GM23338 (cell line): ENCODE measurements around the gene C15orf61. TPM values are rescaled to one million over a fixed set of nuclear protein-coding genes. Genes with fewer than 3 reads are reported as not detected.

Source experiments
- ATAC-seq: fragments of 200-7000 bp; cut with Tn5 transposase; 3 replicates; pipeline ENCODE4 v1.9.1; 2020
- DNase-seq: peaks from one replicate; pipeline ENCODE4 v3.0.0-alpha.2; 2015; ENCODE audit warnings: low spot score
- H2AFZ ChIP-seq: fragments of 200-600 bp; sonication (generic); 2 replicates; pipeline ENCODE4 v1.8.0; 2016; ENCODE audit warnings: antibody characterized with exemption, mild to moderate bottlenecking, moderate library complexity
- H3F3A ChIP-seq: fragments of 200-600 bp; sonication (generic); replicated peaks from 2 replicates; pipeline ENCODE4 v1.8.0; 2017; ENCODE audit warnings: antibody characterized with exemption, mixed run types, low read depth
- H3K27ac ChIP-seq: fragments of 200-600 bp; sonication (generic); 2 replicates; pipeline ENCODE4 v1.6.1; 2016; ENCODE audit warnings: low read depth
- H3K27me3 ChIP-seq: fragments of 200-600 bp; sonication (generic); 2 replicates; pipeline ENCODE4 v1.8.0; 2016; ENCODE audit warnings: mild to moderate bottlenecking, mixed run types, moderate library complexity; ENCODE audit not compliant: insufficient read depth
- H3K36me3 ChIP-seq: fragments of 200-600 bp; sonication (generic); 2 replicates; pipeline ENCODE4 v1.8.0; 2016; ENCODE audit warnings: mild to moderate bottlenecking; ENCODE audit not compliant: insufficient read depth
- H3K4me1 ChIP-seq: fragments of 200-600 bp; sonication (generic); 2 replicates; pipeline ENCODE4 v1.8.0; 2016; ENCODE audit warnings: mild to moderate bottlenecking, moderate library complexity; ENCODE audit not compliant: insufficient read depth
- H3K4me2 ChIP-seq: fragments of 200-600 bp; sonication (generic); 2 replicates; pipeline ENCODE4 v1.7.1; 2017; ENCODE audit warnings: mixed run types
- H3K4me3 ChIP-seq: fragments of 200-600 bp; sonication (generic); 2 replicates; pipeline ENCODE4 v1.6.1; 2016; ENCODE audit warnings: mixed run types
- H3K79me2 ChIP-seq: fragments of 200-600 bp; sonication (generic); replicated peaks from 2 replicates; pipeline ENCODE4 v1.8.0; 2017; ENCODE audit warnings: mild to moderate bottlenecking; ENCODE audit not compliant: insufficient read depth
- H3K9me2 ChIP-seq: fragments of 200-600 bp; sonication (generic); 2 replicates; pipeline ENCODE4 v1.8.0; 2017; ENCODE audit not compliant: insufficient read depth
- H4K20me1 ChIP-seq: fragments of 200-600 bp; sonication (generic); replicated peaks from 2 replicates; pipeline ENCODE4 v1.8.0; 2017; ENCODE audit warnings: mild to moderate bottlenecking; ENCODE audit not compliant: insufficient read depth
- H3K27ac Mint-ChIP-seq: 2 replicates; pipeline ENCODE4 v1.8.0; 2020; ENCODE audit warnings: inconsistent platforms, mild to moderate bottlenecking, moderate library complexity, mixed read lengths
- H3K27me3 Mint-ChIP-seq: 3 replicates; pipeline ENCODE4 v1.8.0; 2022; ENCODE audit warnings: low read depth, mild to moderate bottlenecking, moderate library complexity, mixed read lengths, inconsistent platforms; ENCODE audit not compliant: insufficient read depth, poor library complexity
- H3K36me3 Mint-ChIP-seq: 3 replicates; pipeline ENCODE4 v1.8.0; 2021; ENCODE audit warnings: low read depth, mild to moderate bottlenecking, inconsistent platforms, moderate library complexity, mixed read lengths
- H3K4me1 Mint-ChIP-seq: 3 replicates; pipeline ENCODE4 v1.8.0; 2020; ENCODE audit warnings: mild to moderate bottlenecking, inconsistent platforms, mixed read lengths
- H3K4me3 Mint-ChIP-seq: 3 replicates; pipeline ENCODE4 v1.8.0; 2021; ENCODE audit warnings: moderate library complexity, mild to moderate bottlenecking, inconsistent platforms, mixed read lengths
- H3K9me3 Mint-ChIP-seq: 3 replicates; pipeline ENCODE4 v1.8.0; 2020; ENCODE audit warnings: moderate library complexity, mild to moderate bottlenecking, inconsistent platforms, mixed read lengths
- CREB1 ChIP-seq: fragments of 250-450 bp; sonication (Bioruptor Pico); IDR thresholded peaks from 2 replicates; pipeline ENCODE4 v1.5.0; 2020; ENCODE audit warnings: low read depth, mild to moderate bottlenecking, moderate library complexity
- CTCF ChIP-seq, 2 experiments: fragments of 200-600 bp in 1 of 2; sonication (generic) in 1 of 2; conservative IDR thresholded peaks; 2 replicates each; pipeline versions ENCODE4 v1.5.1 to v1.6.1; 2016 to 2017; ENCODE audit warnings: antibody characterized with exemption in 2 of 2, low read depth in 2 of 2, mild to moderate bottlenecking in 2 of 2, moderate library complexity in 1 of 2
- EZH2 ChIP-seq: fragments of 200-600 bp; sonication (generic); IDR thresholded peaks from one replicate; pipeline ENCODE4 v1.8.0; 2017; ENCODE audit warnings: antibody characterized with exemption, mild to moderate bottlenecking, low read depth; ENCODE audit not compliant: unreplicated experiment
- EZH2phosphoT487 ChIP-seq: fragments of 200-600 bp; sonication (generic); IDR thresholded peaks from one replicate; pipeline ENCODE4 v1.8.1; 2018; ENCODE audit warnings: antibody characterized with exemption; ENCODE audit not compliant: unreplicated experiment
- JUNB ChIP-seq: IDR thresholded peaks from one replicate; pipeline ENCODE4 v1.6.1; 2016; ENCODE audit warnings: antibody characterized with exemption; ENCODE audit not compliant: unreplicated experiment
- NANOG ChIP-seq: IDR thresholded peaks from 2 replicates; pipeline ENCODE4 v1.6.1; 2016; ENCODE audit warnings: antibody characterized with exemption, borderline replicate concordance
- POLR2AphosphoS5 ChIP-seq: IDR thresholded peaks from 2 replicates; pipeline ENCODE4 v1.6.1; 2016; ENCODE audit warnings: antibody characterized with exemption, low read depth
- REST ChIP-seq: IDR thresholded peaks from one replicate; pipeline ENCODE4 v1.6.1; 2018; ENCODE audit warnings: antibody characterized with exemption; ENCODE audit not compliant: unreplicated experiment
- ZNF114 ChIP-seq: fragments of 250-450 bp; sonication (Bioruptor Pico); IDR thresholded peaks from 2 replicates; pipeline ENCODE4 v1.5.0; 2020; ENCODE audit warnings: mild to moderate bottlenecking, moderate library complexity
- ZNF331 ChIP-seq: fragments of 250-450 bp; sonication (Bioruptor Pico); IDR thresholded peaks from 2 replicates; pipeline ENCODE4 v1.5.0; 2020; ENCODE audit warnings: low read depth, mild to moderate bottlenecking, moderate library complexity
- ZNF462 ChIP-seq: fragments of 250-450 bp; sonication (Bioruptor Pico); IDR thresholded peaks from 2 replicates; pipeline ENCODE4 v1.5.0; 2020; ENCODE audit warnings: mild to moderate bottlenecking, moderate library complexity
- polyA plus RNA-seq: library from polyadenylated mRNA; unstranded; fragments of >200 nt; fragmentation: Nextera tagmentation; extraction: Ambion mirVana; gene quantifications from 2 replicates; pipeline ENCODE4 v1.2.1, GENCODE V29; 2016
- total RNA-seq: library from RNA; depleted of rRNA; stranded (reverse); fragments of >200 nt; shearing (Covaris generic); gene quantifications from 2 replicates; pipeline ENCODE4 v1.2.3, GENCODE V29; 2014
- TF ChIP-seq, protein P1 (sequence below): IDR thresholded peaks from 2 replicates; pipeline ENCODE4 v1.6.1; 2016; ENCODE audit warnings: antibody characterized with exemption

Gene C15orf61
- total and polyA plus RNA-seq, 2 experiments from 2014 or later = 1.8 to 5.9 TPM

DNA sequence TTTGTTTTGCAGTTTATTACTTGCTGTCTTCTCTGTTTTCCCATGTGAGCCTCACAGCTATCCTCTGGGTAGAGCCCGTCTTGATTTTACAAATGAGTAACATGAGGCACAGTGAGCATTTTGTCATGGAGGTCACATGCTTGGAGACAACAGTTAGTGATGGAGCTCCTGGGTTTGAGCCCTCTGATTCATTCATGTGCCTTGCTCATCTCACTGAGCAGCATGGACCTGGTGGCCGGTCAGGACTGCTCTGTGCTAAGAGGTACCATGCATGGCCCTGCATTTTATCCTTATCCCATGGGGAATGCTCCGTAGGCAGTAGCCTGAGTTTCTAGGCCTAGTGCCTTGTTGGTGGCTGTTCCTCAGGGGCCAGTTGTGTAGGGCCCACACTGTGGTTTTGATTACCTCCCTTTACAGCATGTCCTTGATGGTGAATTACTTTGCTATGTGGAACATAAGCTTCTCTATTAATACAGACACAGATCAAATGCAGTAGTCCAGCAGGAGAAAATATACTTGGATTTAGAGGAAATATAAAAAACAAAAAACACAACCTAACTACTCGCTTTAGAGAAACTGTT lies 57.2 kb downstream of the C15orf61 start:
- Histone ChIP-seq H3K79me2 (no peaks in the 10 kb centered on the region), H3F3A (no peaks in the 10 kb centered on the region), H3K4me3 (no peak overlapping the region), H3K4me1 (no peaks in the 10 kb centered on the region), H3K9me2 (no peaks in the 10 kb centered on the region), H3K4me2 (no peak overlapping the region), H2AFZ (no peak overlapping the region), H3K27me3 (no peaks in the 10 kb centered on the region), H4K20me1 (no peaks in the 10 kb centered on the region), H3K36me3 (no peaks in the 10 kb centered on the region), H3K27ac (no peak overlapping the region)
- no peaks in the 10 kb centered on the region for H3K27me3 Mint-ChIP-seq
- ATAC-seq (no peak), DNase-seq (no peak)
- H3K36me3 Mint-ChIP-seq = no peaks in the 10 kb centered on the region
- no peak for TF ChIP-seq ZNF331 (CRISPR knock-in tag)
- TF ChIP-seq EZH2 = no peak
- no peak for TF ChIP-seq JUNB
- TF ChIP-seq ZNF114 (CRISPR knock-in tag) = no peak
- TF ChIP-seq CREB1 (CRISPR knock-in tag) = no peak
- no peak for TF ChIP-seq NANOG
- TF ChIP-seq CTCF (conservative IDR thresholded peaks at IDR 0.05; ENCODE audit: low read depth in 2 of 2) = no peak
- TF ChIP-seq EZH2phosphoT487 = no peak
- TF ChIP-seq POLR2AphosphoS5 = no peak
- no peak for TF ChIP-seq REST
- no peak for TF ChIP-seq ZNF462 (CRISPR knock-in tag)
- TF ChIP-seq, protein P1, sequence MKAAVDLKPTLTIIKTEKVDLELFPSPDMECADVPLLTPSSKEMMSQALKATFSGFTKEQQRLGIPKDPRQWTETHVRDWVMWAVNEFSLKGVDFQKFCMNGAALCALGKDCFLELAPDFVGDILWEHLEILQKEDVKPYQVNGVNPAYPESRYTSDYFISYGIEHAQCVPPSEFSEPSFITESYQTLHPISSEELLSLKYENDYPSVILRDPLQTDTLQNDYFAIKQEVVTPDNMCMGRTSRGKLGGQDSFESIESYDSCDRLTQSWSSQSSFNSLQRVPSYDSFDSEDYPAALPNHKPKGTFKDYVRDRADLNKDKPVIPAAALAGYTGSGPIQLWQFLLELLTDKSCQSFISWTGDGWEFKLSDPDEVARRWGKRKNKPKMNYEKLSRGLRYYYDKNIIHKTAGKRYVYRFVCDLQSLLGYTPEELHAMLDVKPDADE = no peak
- H3K4me1 Mint-ChIP-seq = peaks cover 9% of the 10 kb centered on the region; the same call in 2 of the 3 replicates
- H3K4me3 Mint-ChIP-seq = no peak overlapping the region
- no peaks in the 10 kb centered on the region for H3K9me3 Mint-ChIP-seq
- H3K27ac Mint-ChIP-seq = no peak overlapping the region
